Pancreas (tissue), 10 donors: ENCODE data around the gene SPSB1. TPM values are rescaled to one million over a fixed set of nuclear protein-coding genes. Genes with fewer than 3 reads are reported as not detected.

Experiments
- ATAC-seq, 4 donors: fragments of 200-7000 bp; cut with Tn5 transposase; one replicate each; pipeline versions ENCODE4 v1.8.0 to v1.9.1; 2020; ENCODE audit warnings: mild to moderate bottlenecking in 4 of 4, moderate library complexity in 4 of 4
- DNase-seq, 6 donors: peaks; one replicate each; pipeline ENCODE4 v3.0.0-alpha.2; 2020
- FAIRE-seq: peaks from 2 replicates; lab custom pipeline; 2012; peaks lifted over from hg19 to GRCh38; lab: Jason Lieb, UNC
- H3K27ac ChIP-seq, 4 donors: fragments of 200-600 bp; sonication (generic); 1 replicate in 3 of 4; 2 replicates in 1 of 4; pipeline versions ENCODE4 v1.5.0 to v1.8.0; 2020
- H3K27me3 ChIP-seq, 4 donors: fragments of 200-600 bp; one replicate each; pipeline ENCODE4 v1.8.0; 2021
- H3K36me3 ChIP-seq, 3 donors: fragments of 200-600 bp; sonication (generic) in 1 of 3; one replicate each; pipeline versions ENCODE4 v1.5.0 to v1.8.0; 2020 to 2021
- H3K4me1 ChIP-seq, 3 donors: fragments of 200-600 bp; one replicate each; pipeline ENCODE4 v1.8.0; 2021
- H3K4me3 ChIP-seq, 4 donors: fragments of 200-600 bp; sonication (generic) in 2 of 4; one replicate each; pipeline versions ENCODE4 v1.5.0 to v1.8.0; 2020 to 2021
- H3K9me3 ChIP-seq, 4 donors: fragments of 200-600 bp; one replicate each; pipeline ENCODE4 v1.8.0; 2021
- WGBS, 2 donors: extraction: QIAGEN DNeasy Blood & Tissue Kit; methylation state at CpG; one replicate each; pipeline ENCODE4 v1.1.7; 2013; 5-methylcytosine and 5-hydroxymethylcytosine counted together
- intact Hi-C, 3 donors: fragments of 100-400 bp; cut with DNase I; formaldehyde crosslinking; loops; one replicate each; pipeline versions ENCODE4 v1.11.1 to v1.14.2; 2022
- polyA plus RNA-seq, 2 donors: library from polyadenylated mRNA; stranded (reverse); fragments of 200-250 nt; gene quantifications; one replicate each; pipeline ENCODE4 v1.2.3, GENCODE V29; 2013
- total RNA-seq, 6 donors: library from RNA; stranded (reverse); fragmentation: NEBNext Ultra II Directional in 4 of 6; extraction: Animal tissue kit (Norgen Biotek cat#: 25700) in 4 of 6; gene quantifications; one replicate each; pipeline versions ENCODE4 v1.2.1 to v1.2.4, GENCODE V29; 2021 to 2023
- TF ChIP-seq, protein P1 (sequence below), 4 donors: fragments of 200-600 bp; sonication (generic) in 3 of 4; IDR thresholded peaks; one replicate each; pipeline versions ENCODE4 v1.5.0 to v1.8.0; 2021; ENCODE audit warnings: antibody characterized with exemption in 4 of 4
- donor health status: healthy with polysubstance abuse.
- donor health status: DM: no; HTN: no; CAD: no; lungs with moderate emphysema.
- donor health status: DM: no; HTN: no; CAD: no.
- donor health status: control.
- donor health status: control.
- donor health status: Bipolar disorder and iron deficiency.
- donor health status: DM: yes; HTN: yes; CAD: no.
- donor health status: DM: no; HTN: no; CAD: no.
- donor health status: DM: no; HTN: no; CAD: no.
- donor health status: DM: yes; HTN: yes; CAD: no.

Gene SPSB1
- total and polyA plus RNA-seq, 8 donors = 10.5 to 27.5 (median 18.1) TPM

DNA sequence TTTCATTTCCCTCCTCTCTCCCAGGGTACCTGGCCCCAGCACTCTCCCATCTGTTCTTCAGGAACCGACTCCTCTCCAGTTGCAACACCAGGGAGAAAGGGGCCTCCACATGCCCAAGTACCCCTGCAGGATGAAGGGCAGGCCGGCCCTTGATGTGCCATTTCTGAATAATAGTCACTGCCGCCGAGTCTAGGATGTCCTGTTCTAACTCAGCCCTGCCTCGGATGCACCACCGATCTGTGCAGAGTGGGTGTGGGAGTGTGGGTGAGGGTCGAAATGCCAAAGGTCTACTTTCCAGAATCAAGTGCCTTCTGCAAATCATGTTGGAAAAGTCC is 25.4 kb upstream of the SPSB1 start:
- intact Hi-C loops = loop anchor here in 1 of 3 donors (10.0 kb wide), 1 partner anchor 227 kb away; no protein-coding TSS in a partner anchor
- ATAC-seq = peak in 1 of 4 donors; percentile 7
- TF ChIP-seq, protein P1, sequence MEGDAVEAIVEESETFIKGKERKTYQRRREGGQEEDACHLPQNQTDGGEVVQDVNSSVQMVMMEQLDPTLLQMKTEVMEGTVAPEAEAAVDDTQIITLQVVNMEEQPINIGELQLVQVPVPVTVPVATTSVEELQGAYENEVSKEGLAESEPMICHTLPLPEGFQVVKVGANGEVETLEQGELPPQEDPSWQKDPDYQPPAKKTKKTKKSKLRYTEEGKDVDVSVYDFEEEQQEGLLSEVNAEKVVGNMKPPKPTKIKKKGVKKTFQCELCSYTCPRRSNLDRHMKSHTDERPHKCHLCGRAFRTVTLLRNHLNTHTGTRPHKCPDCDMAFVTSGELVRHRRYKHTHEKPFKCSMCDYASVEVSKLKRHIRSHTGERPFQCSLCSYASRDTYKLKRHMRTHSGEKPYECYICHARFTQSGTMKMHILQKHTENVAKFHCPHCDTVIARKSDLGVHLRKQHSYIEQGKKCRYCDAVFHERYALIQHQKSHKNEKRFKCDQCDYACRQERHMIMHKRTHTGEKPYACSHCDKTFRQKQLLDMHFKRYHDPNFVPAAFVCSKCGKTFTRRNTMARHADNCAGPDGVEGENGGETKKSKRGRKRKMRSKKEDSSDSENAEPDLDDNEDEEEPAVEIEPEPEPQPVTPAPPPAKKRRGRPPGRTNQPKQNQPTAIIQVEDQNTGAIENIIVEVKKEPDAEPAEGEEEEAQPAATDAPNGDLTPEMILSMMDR (IDR thresholded peaks at IDR 0.05) = peak in 1 of 4 donors; percentile 9
- FAIRE-seq = no peak
- Histone ChIP-seq H3K4me1 (no peaks in the 10 kb centered on the region), H3K4me3 (no peak overlapping the region), H3K27ac (no peak overlapping the region), H3K27me3 (no peaks in the 10 kb centered on the region), H3K36me3 (peaks cover 0 to 33% (median 5%) of the 10 kb centered on the region in 3 donors), H3K9me3 (no peaks in the 10 kb centered on the region)
- WGBS, 2 donors = 84 to 93% methylated on average over 7 of the region's 7 CpGs
- DNase-seq = no peak

DNA sequence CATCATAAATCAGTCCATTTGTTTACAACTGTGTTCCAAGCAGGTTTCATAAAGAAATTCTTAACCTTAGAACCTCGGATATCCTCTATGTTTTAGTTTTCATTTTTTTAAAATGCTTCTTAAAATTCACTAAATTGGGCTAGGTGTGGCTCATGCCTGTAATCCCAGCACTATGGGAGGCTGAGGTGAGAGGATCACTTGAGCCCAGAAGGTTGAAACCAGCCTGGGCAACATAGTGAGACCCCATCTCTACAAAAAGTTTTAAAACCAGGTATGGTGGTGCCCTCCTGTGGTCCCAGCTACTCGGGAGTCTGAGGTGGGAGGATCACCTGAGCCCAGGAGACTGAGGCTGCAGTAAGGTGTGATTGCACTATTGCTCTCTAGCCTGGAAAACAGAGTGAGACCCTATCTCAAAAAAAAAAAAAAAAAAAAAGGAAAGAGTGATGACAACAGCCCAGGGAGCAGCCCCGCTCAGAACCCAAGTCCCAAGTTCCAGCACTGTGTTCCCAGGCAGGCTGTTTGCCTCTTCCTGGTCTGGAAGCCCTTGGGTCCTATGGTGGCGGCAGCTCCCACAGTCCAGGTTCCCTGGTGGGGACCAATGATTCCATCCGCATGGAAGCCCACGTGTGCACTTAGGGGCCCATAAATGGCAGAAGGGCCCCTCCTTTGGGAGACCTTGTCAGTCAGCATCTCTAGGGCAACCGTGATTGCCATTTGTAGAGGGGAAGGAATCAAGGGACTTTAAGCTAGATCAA is 24.7 kb upstream of the SPSB1 start:
- Histone ChIP-seq H3K9me3 (no peaks in the 10 kb centered on the region), H3K4me1 (no peaks in the 10 kb centered on the region), H3K27me3 (no peaks in the 10 kb centered on the region), H3K36me3 (peaks cover 0 to 33% (median 5%) of the 10 kb centered on the region in 3 donors), H3K27ac (no peak overlapping the region), H3K4me3 (no peak overlapping the region)
- DNase-seq (no peak), FAIRE-seq (no peak), ATAC-seq (no peak)
- 87 to 89% methylated on average over 7 of the region's 7 CpGs for WGBS, 2 donors
- intact Hi-C loops = loop anchor here in 1 of 3 donors (10.0 kb wide), 1 partner anchor 227 kb away; no protein-coding TSS in a partner anchor
- TF ChIP-seq, protein P1 (IDR thresholded peaks at IDR 0.05) = no peak

DNA sequence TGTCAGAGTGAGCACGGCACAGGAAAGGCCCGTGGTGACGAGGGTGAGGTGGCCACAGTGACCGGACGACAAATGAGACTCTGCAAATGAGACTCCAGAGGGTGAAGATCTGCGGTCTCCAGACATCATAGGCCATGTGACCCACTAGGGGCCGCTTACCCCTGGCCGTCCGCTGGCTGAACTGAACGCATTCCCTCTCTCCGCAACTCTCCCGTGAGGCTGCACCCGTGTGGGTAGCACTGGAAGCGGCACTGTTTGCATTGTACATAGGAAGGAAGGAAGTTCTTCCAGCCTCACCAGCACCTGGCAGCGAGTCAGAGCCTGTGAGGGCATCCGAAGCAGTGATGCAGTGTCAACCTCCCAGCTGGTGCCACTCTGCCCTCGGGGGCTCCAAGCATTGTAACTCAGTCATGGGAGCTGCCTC is 23.6 kb upstream of the SPSB1 start:
- DNase-seq (no peak), FAIRE-seq (no peak), ATAC-seq (no peak)
- Histone ChIP-seq H3K9me3 (no peaks in the 10 kb centered on the region), H3K4me3 (no peak overlapping the region), H3K36me3 (peaks cover 0 to 23% (median 4%) of the 10 kb centered on the region in 3 donors), H3K27me3 (no peaks in the 10 kb centered on the region), H3K27ac (no peak overlapping the region), H3K4me1 (no peaks in the 10 kb centered on the region)
- WGBS, 2 donors = 90 to 91% methylated on average over 17 of the region's 17 CpGs
- intact Hi-C loops = loop anchor here in 1 of 3 donors (10.0 kb wide), 1 partner anchor 226 kb away; no protein-coding TSS in a partner anchor
- TF ChIP-seq, protein P1 (IDR thresholded peaks at IDR 0.05) = no peak

DNA sequence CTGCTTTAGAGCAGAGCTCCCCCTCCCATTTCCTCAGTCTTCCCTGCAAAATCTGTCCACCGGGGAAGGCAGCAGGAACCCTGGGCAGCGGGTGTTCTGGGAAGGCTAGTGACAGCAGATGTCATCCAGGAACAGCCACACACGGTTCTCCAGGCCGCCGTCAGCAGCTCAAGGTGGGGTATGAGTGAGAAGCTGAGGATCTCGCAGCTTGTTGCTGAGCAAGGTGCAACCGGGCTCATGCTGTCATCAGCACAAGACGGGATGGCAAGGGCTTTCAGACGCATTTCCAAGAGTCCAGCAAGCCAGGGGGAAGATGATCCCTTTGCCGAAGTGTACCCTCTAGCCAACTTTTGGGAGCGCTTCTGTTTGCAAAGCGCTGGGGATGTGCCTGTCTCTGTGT is 23.0 kb upstream of the SPSB1 start:
- no peak for FAIRE-seq
- Histone ChIP-seq H3K27me3 (no peaks in the 10 kb centered on the region), H3K36me3 (peaks cover 0 to 17% (median 0%) of the 10 kb centered on the region in 3 donors), H3K27ac (no peak overlapping the region), H3K9me3 (no peaks in the 10 kb centered on the region), H3K4me3 (no peak overlapping the region), H3K4me1 (no peaks in the 10 kb centered on the region)
- TF ChIP-seq, protein P1 (IDR thresholded peaks at IDR 0.05) = no peak
- intact Hi-C loops = loop anchor here in 1 of 3 donors (10.0 kb wide), 1 partner anchor 225 kb away; no protein-coding TSS in a partner anchor
- WGBS, 2 donors = 86 to 89% methylated on average over 12 of the region's 12 CpGs
- DNase-seq = no peak
- ATAC-seq = no peak
